NCI-H82 (cell line): ENCODE results near the gene CYREN.
"Not testable (repeated sequence)": the region's sequence is repeated elsewhere in the genome, so short reads cannot be mapped to it uniquely, and the experiment has no call there.

Experiments used
- DNase-seq: peaks from one replicate; lab custom pipeline; 2025; lab: John Stamatoyannopoulos, UW

CYREN gene

GRCh38 chr7:135177028-135177696 is 6.7 kb upstream of the CYREN start:
- no peak for DNase-seq

GRCh38 chr7:135175931-135176330 is 5.4 kb upstream of the CYREN start:
- DNase-seq, result no peak

DNA sequence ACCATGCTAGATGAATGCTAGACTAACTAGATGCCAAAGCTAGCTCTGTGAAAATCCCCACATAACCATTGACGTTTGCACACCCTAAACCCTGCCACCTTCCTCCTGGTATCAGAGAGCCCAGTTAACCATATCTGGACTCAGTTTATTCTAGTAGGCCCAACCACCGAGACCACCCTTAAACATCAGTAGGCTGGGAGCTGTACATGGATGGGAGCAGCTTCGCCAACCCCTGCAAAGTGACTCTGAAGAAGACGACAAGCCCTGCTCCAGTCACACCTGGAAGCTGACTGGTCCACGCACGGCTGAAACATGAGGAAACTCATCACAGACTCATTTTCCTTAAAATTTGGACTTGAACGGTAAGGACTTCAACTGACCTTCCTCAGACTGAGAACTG is 4.4 kb upstream of the CYREN start:
- no peak for DNase-seq

DNA sequence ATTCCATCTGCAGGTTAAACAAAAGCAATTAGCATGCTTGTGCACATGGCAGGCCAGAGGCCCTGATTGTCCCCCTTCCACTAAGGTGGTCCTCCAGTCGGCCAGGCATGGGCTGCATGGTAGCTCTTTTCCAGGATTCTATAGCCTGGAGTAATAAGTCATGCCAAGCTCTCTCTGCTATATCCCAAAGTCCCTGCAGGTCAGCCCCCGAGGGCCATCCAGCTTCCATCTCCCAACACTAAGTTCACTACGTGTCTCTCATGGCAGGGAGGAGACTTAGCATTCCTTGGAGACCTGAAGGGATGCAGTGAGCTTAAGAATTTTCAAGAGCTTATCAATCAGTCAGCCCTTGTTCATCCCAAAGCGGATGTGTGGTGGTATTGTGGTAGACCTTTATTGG is 3.4 kb upstream of the CYREN start:
- DNase-seq, result not testable (repeated sequence)

DNA sequence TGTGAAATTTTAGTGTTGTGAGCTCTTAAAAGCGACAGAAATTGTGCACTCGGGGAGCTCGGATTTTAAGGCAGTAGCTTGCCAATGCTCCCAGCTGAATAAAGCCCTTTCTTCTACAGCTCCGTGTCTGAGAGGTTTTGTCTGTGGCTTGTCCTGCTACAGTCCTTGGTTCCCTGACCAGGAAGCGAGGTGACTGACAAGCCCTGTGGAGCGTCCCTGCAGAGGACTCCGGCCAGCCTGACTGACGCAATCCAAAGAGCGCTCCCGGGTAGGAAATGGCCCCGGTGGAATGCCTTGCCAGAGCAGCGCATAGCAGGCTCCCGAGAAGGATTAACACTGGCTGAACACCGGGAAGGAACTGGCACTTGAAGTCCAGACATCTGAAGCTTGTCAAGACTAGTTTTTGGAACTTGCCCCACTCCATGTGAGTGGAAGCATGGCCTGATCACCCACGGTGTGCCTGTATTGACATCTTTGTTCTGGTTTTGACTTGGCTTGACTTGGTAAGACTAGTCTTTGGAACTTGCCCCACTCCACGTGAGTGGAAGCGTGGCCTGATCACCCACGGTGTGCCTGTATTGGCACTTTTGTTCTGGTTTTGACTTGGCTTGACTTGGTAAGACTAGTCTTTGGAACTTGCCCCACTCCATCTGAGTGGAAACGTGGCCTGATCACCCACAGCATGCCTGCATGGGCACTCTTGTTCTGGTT is 1.2 kb upstream of the CYREN start:
- not testable (repeated sequence) for DNase-seq

GRCh38 chr7:135170998-135171481 is 533 bp upstream of the CYREN start:
- DNase-seq, result not testable (repeated sequence)

GRCh38 chr7:135169964-135170273 is 588 bp downstream of the CYREN start:
- DNase-seq, result no peak

DNA sequence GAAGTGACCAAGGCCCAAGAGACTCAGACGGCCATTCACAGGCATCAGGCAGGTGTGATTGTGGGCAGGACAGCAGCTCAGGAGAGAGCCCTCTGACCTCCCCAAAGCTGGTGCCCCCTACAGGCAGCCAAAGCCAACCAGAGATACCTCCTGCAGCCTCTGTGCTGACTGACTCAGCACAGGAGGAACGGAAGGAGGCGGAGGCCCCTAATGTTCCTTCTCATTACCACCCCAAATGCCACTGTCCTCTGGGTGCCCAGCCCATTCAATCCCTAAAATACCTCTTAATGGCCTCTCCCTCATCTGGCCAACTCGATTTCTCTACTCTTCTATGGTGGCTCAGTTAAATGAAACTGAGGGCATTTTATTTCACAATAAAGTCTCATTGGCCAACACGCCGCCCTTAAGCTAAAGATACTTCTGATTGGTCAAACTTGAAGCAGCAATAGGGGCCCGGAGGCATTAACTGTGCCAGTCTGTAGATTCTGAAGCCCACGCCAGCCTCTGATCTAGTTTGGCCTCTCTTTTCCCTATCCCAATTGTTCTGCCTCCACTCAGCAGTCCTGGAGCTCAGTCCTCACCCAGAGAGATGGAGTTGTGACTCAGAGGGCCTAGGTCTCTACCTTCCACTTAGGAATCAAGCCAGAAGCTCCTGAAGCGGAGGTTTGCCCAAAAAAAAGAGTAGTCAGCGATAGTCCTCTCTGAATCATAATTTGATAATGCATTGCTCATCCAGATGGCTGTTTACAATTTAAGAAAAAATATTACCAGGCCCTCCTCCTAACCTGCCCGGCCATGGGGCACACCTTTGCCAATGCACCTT is 1.2 kb downstream of the CYREN start:
- peak; percentile 46 for DNase-seq

DNA sequence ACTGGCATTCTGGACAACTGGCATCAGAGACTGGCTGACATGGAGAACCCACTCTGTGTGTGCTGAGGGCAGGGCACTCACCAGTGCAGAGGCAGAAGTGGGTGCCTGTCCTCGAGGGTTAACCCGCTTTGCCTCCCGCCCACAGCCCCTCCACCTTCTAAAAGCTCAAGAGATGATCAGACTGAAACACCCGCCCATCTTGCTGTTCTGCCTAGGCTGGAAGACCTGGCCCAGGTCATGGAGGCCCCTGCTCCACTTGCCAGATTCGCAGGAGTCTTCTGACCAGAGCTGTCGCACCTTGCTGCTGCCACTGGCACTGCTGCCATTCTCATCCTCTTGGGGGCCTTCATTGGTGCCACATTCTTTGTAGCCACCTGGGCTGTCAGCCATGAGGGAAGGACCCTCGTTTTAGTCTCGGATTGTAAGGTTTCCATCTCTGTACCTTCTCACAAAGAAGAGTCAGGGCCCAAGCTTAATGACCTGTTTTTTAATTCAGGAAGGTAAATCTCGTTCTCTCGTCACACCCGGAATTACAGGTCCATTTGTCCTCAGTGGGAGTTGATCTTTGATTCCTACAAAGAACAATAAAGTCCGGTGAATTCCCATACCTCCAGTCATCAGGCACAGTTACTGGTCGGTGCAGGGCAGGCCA is 1.9 kb downstream of the CYREN start:
- no peak for DNase-seq

GRCh38 chr7:135168001-135168400 is 2.5 kb downstream of the CYREN start:
- DNase-seq, result no peak

DNA sequence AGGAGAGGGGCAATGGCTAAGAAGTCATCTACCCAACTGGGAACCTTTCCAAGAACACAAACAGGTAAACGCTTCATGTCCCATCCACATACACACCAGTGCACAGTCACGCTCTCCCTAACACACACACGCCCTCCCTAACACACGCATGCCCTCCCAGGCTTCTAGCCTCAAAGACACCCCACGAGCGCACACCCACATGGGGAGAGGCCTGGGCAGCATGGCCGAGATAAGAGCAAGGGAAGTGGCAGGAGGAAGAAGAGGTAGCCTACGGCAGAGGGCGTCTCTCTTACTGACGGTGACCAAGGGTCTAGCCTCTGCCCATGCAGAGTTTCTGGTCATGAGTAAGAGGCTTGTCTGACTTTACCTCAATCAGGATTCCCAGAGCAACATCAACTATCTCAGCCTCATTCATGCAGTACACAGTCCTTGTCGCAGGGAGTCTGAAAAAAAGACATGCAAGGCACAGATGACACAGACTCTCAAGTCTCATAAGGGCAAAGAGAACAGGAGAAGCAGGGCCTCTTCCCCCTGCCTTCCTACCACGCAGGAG is 3.1 kb downstream of the CYREN start:
- no peak for DNase-seq

DNA sequence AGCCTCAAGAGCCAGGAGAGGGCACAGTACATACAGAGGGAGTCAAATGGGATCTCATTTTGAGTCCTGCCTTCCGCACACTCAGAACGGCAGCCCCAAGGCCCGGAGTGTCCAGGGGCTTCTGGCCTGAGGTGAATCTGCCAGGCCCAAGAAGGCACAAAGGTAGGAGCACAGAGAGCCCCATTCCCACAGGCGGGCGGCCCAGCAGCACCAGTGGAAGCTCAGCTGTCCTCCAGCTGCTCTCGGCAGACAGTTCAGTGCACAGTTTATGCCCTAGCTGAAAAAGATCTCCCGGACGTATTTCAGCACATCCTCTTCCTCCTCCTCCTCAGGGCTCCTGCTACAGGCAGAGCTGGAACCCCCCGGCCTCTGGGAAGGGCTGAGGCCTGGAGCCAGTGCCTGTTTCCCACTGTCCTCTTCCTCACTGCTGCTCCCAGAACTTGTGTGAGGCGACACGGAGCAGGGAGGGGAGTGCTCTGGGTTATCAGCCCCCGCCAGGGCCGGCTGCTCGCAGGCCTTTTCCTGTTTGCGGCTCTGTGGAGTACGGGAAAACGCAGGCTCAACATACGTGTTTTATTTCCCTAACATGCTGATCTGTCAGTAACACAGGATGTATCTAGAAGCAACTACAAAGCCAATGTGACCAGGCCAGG is 4.0 kb downstream of the CYREN start:
- no peak for DNase-seq

DNA sequence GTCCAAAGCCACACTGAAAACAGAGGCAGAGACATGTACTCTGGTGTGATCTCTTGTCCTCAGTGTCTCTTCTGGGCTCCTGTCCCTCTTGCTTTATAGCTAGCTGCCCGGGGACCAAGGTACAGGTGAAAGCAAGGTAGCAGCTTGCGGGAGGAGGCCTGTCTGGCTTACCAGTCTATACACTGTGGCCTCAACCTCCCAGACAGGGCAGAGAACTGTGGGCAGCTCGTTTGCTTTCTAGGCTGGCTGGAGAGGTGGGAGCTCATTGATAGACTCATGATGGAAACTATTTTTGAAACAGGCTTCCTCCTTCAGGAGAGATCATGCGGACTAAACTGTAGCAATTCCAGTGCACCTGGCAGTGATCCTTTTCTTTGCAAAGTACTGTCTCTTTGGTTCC is 4.6 kb downstream of the CYREN start:
- DNase-seq, result no peak

DNA sequence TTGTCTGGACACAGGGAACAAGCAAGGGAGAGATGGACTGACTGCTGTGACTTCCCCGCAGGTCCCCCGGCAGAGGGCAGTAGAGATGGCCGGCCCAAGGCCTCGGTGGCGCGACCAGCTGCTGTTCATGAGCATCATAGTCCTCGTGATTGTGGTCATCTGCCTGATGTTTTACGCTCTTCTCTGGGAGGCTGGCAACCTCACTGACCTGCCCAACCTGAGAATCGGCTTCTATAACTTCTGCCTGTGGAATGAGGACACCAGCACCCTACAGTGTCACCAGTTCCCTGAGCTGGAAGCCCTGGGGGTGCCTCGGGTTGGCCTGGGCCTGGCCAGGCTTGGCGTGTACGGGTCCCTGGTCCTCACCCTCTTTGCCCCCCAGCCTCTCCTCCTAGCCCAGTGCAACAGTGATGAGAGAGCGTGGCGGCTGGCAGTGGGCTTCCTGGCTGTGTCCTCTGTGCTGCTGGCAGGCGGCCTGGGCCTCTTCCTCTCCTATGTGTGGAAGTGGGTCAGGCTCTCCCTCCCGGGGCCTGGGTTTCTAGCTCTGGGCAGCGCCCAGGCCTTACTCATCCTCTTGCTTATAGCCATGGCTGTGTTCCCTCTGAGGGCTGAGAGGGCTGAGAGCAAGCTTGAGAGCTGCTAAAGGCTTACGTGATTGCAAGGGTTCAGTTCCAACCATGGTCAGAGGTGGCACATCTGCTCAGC is 6.0 kb downstream of the CYREN start:
- DNase-seq, result no peak

DNA sequence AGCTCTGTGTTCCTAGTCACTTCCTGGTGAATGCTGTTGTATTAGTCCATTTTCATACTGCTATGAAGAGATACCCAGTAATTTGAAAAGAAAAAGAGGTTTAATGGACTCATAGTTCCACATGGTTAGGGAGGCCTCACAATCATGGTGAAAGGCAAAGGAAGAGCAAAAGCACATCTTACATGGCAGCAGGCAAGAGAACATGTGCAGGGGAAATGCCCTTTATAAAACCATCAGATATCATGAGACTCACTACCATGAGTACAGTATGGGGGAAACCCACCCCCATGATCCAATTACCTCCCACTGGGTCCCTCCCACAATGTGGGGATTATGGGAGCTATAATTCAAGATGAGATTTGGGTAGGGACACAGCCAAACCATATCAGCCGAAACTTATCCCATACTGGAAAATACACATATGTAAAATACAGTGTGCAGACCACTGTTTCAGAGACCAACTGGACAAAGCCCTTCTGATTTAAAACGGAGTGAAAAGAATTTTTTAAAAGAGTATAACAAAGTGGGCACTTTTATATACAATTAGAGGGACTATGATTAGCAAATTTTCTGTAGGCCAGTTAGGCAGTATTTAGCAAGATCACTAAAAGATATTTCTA is 8.0 kb downstream of the CYREN start:
- DNase-seq, result no peak

GRCh38 chr7:135161669-135162068 is 8.8 kb downstream of the CYREN start:
- no peak for DNase-seq

- no peak for DNase-seq
These were observed 9.5 kb downstream of the CYREN start for GRCh38 chr7:135160858-135161653.

- no peak for DNase-seq
These were observed 10.2 kb downstream of the CYREN start for GRCh38 chr7:135160098-135160857.
